Dedifferentiated amniotic fluid mesenchymal stem cell (primary cell): ENCODE results near the gene USP22.
A peak's percentile ranks its signal among the peaks of the same experiment; 100 is the strongest.

Experiments
- DNase-seq: peaks from one replicate; pipeline ENCODE4 v3.0.0-alpha.2; 2016; ENCODE audit errors: extremely low spot score

USP22 gene

GRCh38 chr17:21001111-21001812 is 41.5 kb downstream of the USP22 start:
- DNase-seq = no peak

GRCh38 chr17:20999841-21000532 is 42.8 kb downstream of the USP22 start:
- no peak for DNase-seq

GRCh38 chr17:20999044-20999573 is 43.7 kb downstream of the USP22 start:
- DNase-seq = no peak

- DNase-seq = no peak
These were observed 44.2 kb downstream of the USP22 start for GRCh38 chr17:20998571-20999043.

GRCh38 chr17:20997711-20998570 is 44.9 kb downstream of the USP22 start:
- DNase-seq = no peak

- DNase-seq = no peak
These were observed 45.8 kb downstream of the USP22 start for GRCh38 chr17:20996724-20997615.

GRCh38 chr17:20995873-20996723 is 46.7 kb downstream of the USP22 start:
- DNase-seq = no peak

GRCh38 chr17:20995164-20995872 is 47.5 kb downstream of the USP22 start:
- DNase-seq = no peak

- DNase-seq = no peak
These were observed 48.0 kb downstream of the USP22 start for GRCh38 chr17:20994779-20995149.

GRCh38 chr17:20993863-20994778 is 48.7 kb downstream of the USP22 start:
- DNase-seq = no peak

GRCh38 chr17:20992987-20993862 is 49.6 kb downstream of the USP22 start:
- DNase-seq = peak; percentile 73

GRCh38 chr17:20992416-20992815 is 50.4 kb downstream of the USP22 start:
- no peak for DNase-seq

- no peak for DNase-seq
These were observed 51.4 kb downstream of the USP22 start for GRCh38 chr17:20991276-20992037.

- DNase-seq = no peak
These were observed 52.6 kb downstream of the USP22 start for GRCh38 chr17:20989991-20990855.

- no peak for DNase-seq
These were observed 53.3 kb downstream of the USP22 start for GRCh38 chr17:20989481-20989880.

GRCh38 chr17:20988896-20989295 is 53.9 kb downstream of the USP22 start:
- no peak for DNase-seq
